HepG2 (cell line): Measurements from ENCODE around the gene WDR81. TPM values are rescaled to one million over a fixed set of nuclear protein-coding genes. Genes with fewer than 3 reads are reported as not detected.
A peak's percentile ranks its signal among the peaks of the same experiment; 100 is the strongest.

Source experiments
- ATF1 ChIP-seq: IDR thresholded peaks from 2 replicates; pipeline ENCODE4 v1.6.1; 2016; ENCODE audit warnings: mild to moderate bottlenecking, control low read depth
- CEBPZ ChIP-seq: IDR thresholded peaks from 2 replicates; pipeline ENCODE4 v1.6.1; 2012; ENCODE audit warnings: low read length, improper control_type of control experiment
- MED8 ChIP-seq: sonication (generic); formaldehyde crosslinking; IDR thresholded peaks from 2 replicates; pipeline ENCODE4 v1.8.1; 2023; ENCODE audit warnings: mild to moderate bottlenecking, missing genetic modification reagents; ENCODE audit not compliant: insufficient replicate concordance
- MIXL1 ChIP-seq: IDR thresholded peaks from 2 replicates; pipeline ENCODE4 v1.6.1; 2016
- MLX ChIP-seq: IDR thresholded peaks from 2 replicates; pipeline ENCODE4 v1.6.1; 2016
- NAIF1 ChIP-seq: sonication (generic); formaldehyde crosslinking; IDR thresholded peaks from 2 replicates; pipeline ENCODE4 v1.5.0; 2020; ENCODE audit warnings: mild to moderate bottlenecking, missing genetic modification reagents, borderline replicate concordance
- NCOA1 ChIP-seq: sonication (generic); formaldehyde crosslinking; IDR thresholded peaks from 2 replicates; pipeline ENCODE4 v1.9.0; 2021; ENCODE audit warnings: missing genetic modification reagents
- NR2C2 ChIP-seq: sonication (generic); formaldehyde crosslinking; IDR thresholded peaks from 2 replicates; pipeline ENCODE4 v1.4.0; 2020; ENCODE audit warnings: missing genetic modification reagents, mild to moderate bottlenecking, moderate library complexity, borderline replicate concordance
- PHF5A ChIP-seq: IDR thresholded peaks from one replicate; pipeline ENCODE4 v1.6.1; 2018; ENCODE audit warnings: low read depth, missing genetic modification reagents; ENCODE audit not compliant: unreplicated experiment
- RNF2 ChIP-seq: fragments of 450-650 bp; conservative IDR thresholded peaks from 2 replicates; pipeline ENCODE4 v1.6.1; 2016; ENCODE audit warnings: low read depth
- SETDB1 ChIP-seq: sonication (generic); formaldehyde crosslinking; IDR thresholded peaks from 2 replicates; pipeline ENCODE4 v1.5.1; 2020; ENCODE audit warnings: missing genetic modification reagents, mild to moderate bottlenecking, borderline replicate concordance
- SMAD3 ChIP-seq: sonication (generic); formaldehyde crosslinking; IDR thresholded peaks from 2 replicates; pipeline ENCODE4 v1.4.0; 2020; ENCODE audit warnings: missing genetic modification reagents
- SP2 ChIP-seq: sonication (generic); formaldehyde crosslinking; IDR thresholded peaks from 2 replicates; pipeline ENCODE4 v1.5.1; 2020; ENCODE audit warnings: mild to moderate bottlenecking, missing genetic modification reagents
- SRY ChIP-seq: sonication (generic); formaldehyde crosslinking; IDR thresholded peaks from 2 replicates; pipeline ENCODE4 v1.8.0; 2022; ENCODE audit warnings: mild to moderate bottlenecking, missing genetic modification reagents
- TBP ChIP-seq: sonication (generic); formaldehyde crosslinking; IDR thresholded peaks from 2 replicates; pipeline ENCODE4 v1.5.0; 2020; ENCODE audit warnings: missing genetic modification reagents
- USF2 ChIP-seq, 2 experiments: sonication (generic) in 1 of 2; formaldehyde crosslinking in 1 of 2; IDR thresholded peaks; 2 replicates each; pipeline versions ENCODE4 v1.5.1 to v1.6.1; 2011 to 2020; ENCODE audit warnings: borderline replicate concordance in 1 of 2, low read depth in 1 of 2, low read length in 1 of 2, mild to moderate bottlenecking in 1 of 2, missing genetic modification reagents in 1 of 2, moderate library complexity in 1 of 2
- ZBTB10 ChIP-seq: sonication (generic); formaldehyde crosslinking; IDR thresholded peaks from 2 replicates; pipeline ENCODE4 v1.4.0; 2020; ENCODE audit warnings: missing genetic modification reagents, borderline replicate concordance
- ZFP37 ChIP-seq: sonication (generic); formaldehyde crosslinking; IDR thresholded peaks from 2 replicates; pipeline ENCODE4 v1.4.0; 2020; ENCODE audit warnings: missing genetic modification reagents, borderline replicate concordance
- ZMAT3 ChIP-seq: sonication (generic); formaldehyde crosslinking; conservative IDR thresholded peaks from 2 replicates; pipeline ENCODE4 v1.7.0; 2021; ENCODE audit warnings: missing genetic modification reagents
- ZNF446 ChIP-seq: sonication (generic); formaldehyde crosslinking; IDR thresholded peaks from 2 replicates; pipeline ENCODE4 v1.5.0; 2020; ENCODE audit warnings: mild to moderate bottlenecking, missing genetic modification reagents
- ZNF644 ChIP-seq: IDR thresholded peaks from 2 replicates; pipeline ENCODE4 v1.6.1; 2016; ENCODE audit warnings: low read depth
- polyA plus RNA-seq, 8 experiments: library from polyadenylated mRNA; depleted of rRNA in 3 of 8; stranded (reverse) in 7 of 8; unstranded in 1 of 8; fragments of >200 nt; fragmentation: Illumina TruSeq in 4 of 8; extraction: Trizol in 4 of 8; gene quantifications; 2 replicates each; pipeline versions ENCODE4 v1.2.1 to v1.2.3, GENCODE V29; 2011 to 2016; ENCODE audit warnings: low read depth in 4 of 8, missing spikeins in 1 of 8, mixed read lengths in 1 of 8; ENCODE audit not compliant: insufficient read depth in 1 of 8
- total RNA-seq, 5 experiments: library from RNA; depleted of rRNA; stranded (reverse); fragments of >200 nt; fragmentation: Illumina TruSeq; extraction: Trizol; gene quantifications; 2 replicates each; pipeline ENCODE4 v1.2.3, GENCODE V29; 2016; ENCODE audit warnings: low read depth in 1 of 5

Gene WDR81
- total and polyA plus RNA-seq, 2 of the 13 experiments (the other 11 are each of a cell fraction or from before 2014, with no cell fraction given): 9.1 to 16.7 TPM

- no peak for TF ChIP-seq NAIF1 (CRISPR knock-in tag)
- 0 out of 2 replicates have a peak, but pooled peaks have one; percentile 33 for TF ChIP-seq SMAD3
- TF ChIP-seq MED8: no peak
- TF ChIP-seq ATF1: peak; percentile 96
- no peak; the same call in 1 of the 2 replicates for TF ChIP-seq MLX (CRISPR knock-in tag)
- TF ChIP-seq ZBTB10 (CRISPR knock-in tag): no peak
- TF ChIP-seq PHF5A: no peak
- no peak for TF ChIP-seq CEBPZ
- no peak for TF ChIP-seq SETDB1
- no peak for TF ChIP-seq ZNF644 (CRISPR knock-in tag)
- no peak for TF ChIP-seq SRY (CRISPR knock-in tag)
- TF ChIP-seq ZMAT3 (CRISPR knock-in tag): no peak
- TF ChIP-seq ZFP37 (CRISPR knock-in tag): no peak
- peak; percentile 54; the same call in 1 of the 2 replicates for TF ChIP-seq NR2C2
- TF ChIP-seq SP2 (CRISPR knock-in tag): peak; percentile 99
- peak; percentile 49; the same call in 1 of the 2 replicates for TF ChIP-seq USF2 (IDR thresholded peaks at IDR 0.05; ENCODE audit: low read depth, low read length)
- TF ChIP-seq USF2 (CRISPR knock-in tag; IDR thresholded peaks at IDR 0.05; ENCODE audit: borderline replicate concordance): peak; percentile 67; the same call in 1 of the 2 replicates
- TF ChIP-seq NCOA1 (CRISPR knock-in tag): no peak
- TF ChIP-seq MIXL1: 0 out of 2 replicates have a peak, but pooled peaks have one; percentile 8
- TF ChIP-seq ZNF446: no peak
- no peak for TF ChIP-seq RNF2
- TF ChIP-seq TBP: no peak
These were observed 8.2 kb upstream of the WDR81 start (continued) for GRCh38 chr17:1716076-1716911.
